ENCODE measurements around the gene B3GNT8.

The B3GNT8 gene

DNA sequence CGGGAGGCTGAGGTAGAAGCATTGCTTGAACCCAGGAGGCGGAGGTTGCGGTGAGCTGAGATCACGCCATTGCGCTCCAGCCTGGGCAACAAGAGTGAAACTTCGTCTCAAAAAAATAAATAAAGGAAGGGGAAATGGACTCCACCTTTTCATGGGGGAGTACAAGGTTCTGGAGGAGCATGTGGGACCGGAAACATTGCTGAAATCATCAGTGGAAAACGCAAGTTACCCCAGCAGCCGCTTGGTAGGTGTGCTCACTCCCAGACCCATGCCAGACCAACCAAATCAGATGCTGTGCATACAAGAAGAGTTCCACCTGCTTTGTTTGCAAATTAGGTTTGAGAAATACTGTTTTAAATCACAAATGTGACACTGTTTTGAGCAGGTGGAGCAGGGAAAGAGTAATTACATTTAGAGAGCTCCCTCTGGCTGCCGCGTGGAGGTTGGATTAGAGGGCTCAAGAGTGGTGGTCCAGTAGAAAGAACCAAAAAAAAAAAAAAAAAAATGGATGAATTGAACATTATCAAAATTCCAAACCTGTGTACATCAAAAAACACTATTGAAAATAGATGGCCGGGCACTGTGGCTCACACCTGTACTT is 20.7 kb upstream of the B3GNT8 start:
- Histone ChIP-seq H3K9me3 (ENCODE audit: control insufficient read depth, insufficient read depth, low read depth, low read length) (no peaks in the 10 kb centered on the region), H3K4me1 (ENCODE audit: control insufficient read depth, insufficient read depth, low read length) (no peaks in the 10 kb centered on the region), H3K27ac (ENCODE audit: low read depth, low read length) (no peak overlapping the region), H3K27me3 (ENCODE audit: control insufficient read depth, insufficient read depth, low read length) (peaks cover 41% of the 10 kb centered on the region), H3K4me3 (ENCODE audit: low read depth, low read length) (no peak overlapping the region), H3K36me3 (ENCODE audit: control insufficient read depth, insufficient read depth, low read length) (no peaks in the 10 kb centered on the region), H3K9ac (ENCODE audit: low read length) (no peak overlapping the region)

GRCh38 chr19:41445575-41445974 is 18.4 kb upstream of the B3GNT8 start:
- peaks cover 39% of the 10 kb centered on the region for H3K27me3 ChIP-seq (ENCODE audit: control insufficient read depth, insufficient read depth, low read length)

DNA sequence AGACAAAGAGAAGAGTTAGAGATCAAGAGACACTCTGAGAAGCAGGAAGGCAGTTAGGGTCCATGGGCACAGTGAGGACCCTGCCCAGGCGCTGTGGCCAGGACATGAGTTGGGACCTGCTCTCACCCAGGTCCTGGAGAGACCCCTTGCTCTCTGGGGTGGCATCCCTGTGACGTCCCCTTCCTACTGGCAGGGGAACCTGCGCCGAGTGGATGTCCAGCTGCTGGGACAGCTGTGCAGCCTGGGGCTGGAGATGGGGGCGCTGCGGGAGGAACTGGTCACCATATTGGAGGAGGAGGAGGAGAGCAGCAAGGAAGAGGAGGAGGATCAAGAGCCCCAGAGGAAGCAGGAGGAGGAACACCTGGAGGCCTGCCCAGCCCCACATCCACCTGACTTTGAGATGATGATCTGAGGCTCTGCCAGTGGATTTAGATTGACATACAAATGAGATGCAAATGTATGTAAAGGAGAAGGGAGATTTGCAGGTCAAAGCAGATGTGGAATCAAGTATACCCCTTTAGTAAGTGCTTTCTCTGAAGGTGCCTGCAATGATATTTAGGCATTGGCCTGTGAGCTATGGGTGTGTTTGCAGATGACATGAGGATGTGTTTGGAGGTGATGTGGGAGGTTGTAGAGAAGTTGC is 16.8 kb upstream of the B3GNT8 start:
- Histone ChIP-seq H3K27ac (ENCODE audit: low read depth, low read length) (no peak overlapping the region), H3K9ac (ENCODE audit: low read length) (no peak overlapping the region), H3K4me1 (ENCODE audit: control insufficient read depth, insufficient read depth, low read length) (no peaks in the 10 kb centered on the region), H3K9me3 (ENCODE audit: control insufficient read depth, insufficient read depth, low read depth, low read length) (no peaks in the 10 kb centered on the region), H3K27me3 (ENCODE audit: control insufficient read depth, insufficient read depth, low read length) (peaks cover 31% of the 10 kb centered on the region), H3K36me3 (ENCODE audit: control insufficient read depth, insufficient read depth, low read length) (no peaks in the 10 kb centered on the region), H3K4me3 (ENCODE audit: low read depth, low read length) (no peak overlapping the region)

More at GRCh38 chr19:41445575-41445974, 18.4 kb upstream of the B3GNT8 start:
- no peak overlapping the region for H3K27ac ChIP-seq (ENCODE audit: low read depth, low read length)
- no peaks in the 10 kb centered on the region for H3K4me1 ChIP-seq (ENCODE audit: control insufficient read depth, insufficient read depth, low read length)
- H3K4me3 ChIP-seq (ENCODE audit: low read depth, low read length), result no peak overlapping the region
- H3K36me3 ChIP-seq (ENCODE audit: control insufficient read depth, insufficient read depth, low read length), result no peaks in the 10 kb centered on the region
- H3K9ac ChIP-seq (ENCODE audit: low read length), result no peak overlapping the region
- no peaks in the 10 kb centered on the region for H3K9me3 ChIP-seq (ENCODE audit: control insufficient read depth, insufficient read depth, low read depth, low read length)

- H3K4me1 ChIP-seq (ENCODE audit: control insufficient read depth, insufficient read depth, low read length), result no peaks in the 10 kb centered on the region
- no peak within 1 kb of the TSS for H3K9ac ChIP-seq (ENCODE audit: low read length)
- no peak within 1 kb of the TSS for H3K27ac ChIP-seq (ENCODE audit: low read depth, low read length)
- H3K27me3 ChIP-seq (ENCODE audit: control insufficient read depth, insufficient read depth, low read length), result peaks cover 22% of the 10 kb centered on the region
- no peaks in the 10 kb centered on the region for H3K9me3 ChIP-seq (ENCODE audit: control insufficient read depth, insufficient read depth, low read depth, low read length)
- no peak within 1 kb of the TSS for H3K4me3 ChIP-seq (ENCODE audit: low read depth, low read length)
- H3K36me3 ChIP-seq (ENCODE audit: control insufficient read depth, insufficient read depth, low read length), result peaks cover 6% of the 10 kb centered on the region; the same call in 1 of the 2 replicates
These were observed 15.5 kb upstream of the B3GNT8 start, which contains the start of gene ERICH4 for GRCh38 chr19:41442473-41443355. Gene ERICH4, plus strand, starts transcription at chr19:41443156. Its CDS starts 14 bp downstream, at chr19:41443170.

DNA sequence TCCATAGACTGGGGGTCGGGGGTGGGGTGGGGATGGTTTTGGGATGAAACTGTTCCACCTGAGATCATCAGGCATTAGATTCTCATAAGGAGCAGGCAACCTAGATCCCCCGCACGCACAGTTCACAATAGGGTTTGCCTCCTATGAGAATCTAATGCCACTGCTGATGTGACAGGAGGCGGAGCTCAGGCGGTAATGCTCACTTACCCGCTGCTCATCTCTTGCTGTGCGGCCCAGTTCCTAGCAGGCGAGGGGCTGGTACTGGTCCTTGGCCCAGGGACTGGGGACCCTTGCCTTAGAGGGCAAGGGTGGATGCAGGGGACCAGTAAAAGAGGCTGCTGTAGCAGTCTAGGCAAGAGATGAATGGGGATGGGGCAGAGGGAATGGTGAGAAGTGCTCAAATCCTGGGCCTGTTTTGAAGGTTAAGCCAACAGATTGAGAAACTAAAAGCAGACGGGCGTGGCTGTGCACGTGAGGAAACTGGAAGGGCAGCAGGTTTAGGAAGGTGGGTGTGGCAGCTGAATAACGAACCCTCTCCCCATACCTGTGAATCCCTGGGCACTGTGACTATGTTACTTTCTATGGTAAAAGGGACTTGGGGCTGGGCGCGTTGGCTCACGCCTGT is 14.3 kb upstream of the B3GNT8 start:
- no peak overlapping the region for H3K27ac ChIP-seq (ENCODE audit: low read depth, low read length)
- no peak overlapping the region for H3K4me3 ChIP-seq (ENCODE audit: low read depth, low read length)
- no peaks in the 10 kb centered on the region for H3K4me1 ChIP-seq (ENCODE audit: control insufficient read depth, insufficient read depth, low read length)
- peaks cover 12% of the 10 kb centered on the region; the same call in 1 of the 2 replicates for H3K27me3 ChIP-seq (ENCODE audit: control insufficient read depth, insufficient read depth, low read length)
- H3K9me3 ChIP-seq (ENCODE audit: control insufficient read depth, insufficient read depth, low read depth, low read length), result no peaks in the 10 kb centered on the region
- H3K36me3 ChIP-seq (ENCODE audit: control insufficient read depth, insufficient read depth, low read length), result peaks cover 9% of the 10 kb centered on the region; the same call in 1 of the 2 replicates
- no peak overlapping the region for H3K9ac ChIP-seq (ENCODE audit: low read length)

DNA sequence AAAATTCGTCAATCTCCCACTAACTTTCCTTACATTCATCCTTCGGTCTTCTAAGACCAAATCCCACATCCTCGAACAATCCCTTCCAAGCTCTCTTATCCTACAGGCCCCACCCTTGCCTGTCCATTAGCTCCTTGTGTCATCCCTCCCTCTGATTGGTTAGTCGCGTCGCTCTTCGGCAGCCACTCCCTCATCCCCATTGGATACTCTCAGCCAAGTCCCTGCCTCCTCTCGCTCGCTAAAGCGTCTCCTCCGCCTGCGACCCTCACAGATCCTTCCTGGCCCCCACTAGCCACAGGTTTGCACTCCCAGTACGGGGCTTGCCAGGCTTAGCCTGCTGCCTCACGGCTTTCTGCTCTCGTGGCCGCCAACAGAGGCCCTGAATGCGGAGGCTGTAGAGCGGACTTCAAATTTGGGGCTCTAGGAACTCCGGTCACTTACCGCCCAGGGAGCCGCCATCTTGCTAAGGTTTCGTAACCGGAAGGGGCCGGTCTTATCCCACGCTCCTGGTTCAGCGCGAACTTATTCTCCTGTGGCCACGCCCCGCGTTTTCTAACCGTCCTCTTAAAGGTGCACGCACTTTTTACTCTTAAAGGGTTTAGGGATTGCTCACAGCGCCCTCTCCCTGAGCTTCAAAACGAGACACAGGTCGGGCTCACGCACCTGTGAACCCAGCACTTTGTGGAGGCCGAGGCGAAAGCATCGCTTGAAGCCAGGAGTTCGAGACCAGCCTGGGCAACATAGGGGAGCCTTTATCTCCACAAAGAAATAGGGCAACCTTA is 12.5 kb upstream of the B3GNT8 start, which contains the start of gene DMAC2:
Gene DMAC2, minus strand, starts transcription at position 472 of the 782 bp plus-strand sequence. Its CDS starts 13 bp downstream, at position 459.
- Histone ChIP-seq H3K36me3 (ENCODE audit: control insufficient read depth, insufficient read depth, low read length) (peaks cover 12% of the 10 kb centered on the region; the same call in 1 of the 2 replicates), H3K27ac (ENCODE audit: low read depth, low read length) (peak within 1 kb of the TSS; percentile 95), H3K27me3 (ENCODE audit: control insufficient read depth, insufficient read depth, low read length) (peaks cover 9% of the 10 kb centered on the region; the same call in 1 of the 2 replicates), H3K9me3 (ENCODE audit: control insufficient read depth, insufficient read depth, low read depth, low read length) (no peaks in the 10 kb centered on the region), H3K4me3 (ENCODE audit: low read depth, low read length) (peak within 1 kb of the TSS; percentile 94), H3K9ac (ENCODE audit: low read length) (peak within 1 kb of the TSS; percentile 90), H3K4me1 (ENCODE audit: control insufficient read depth, insufficient read depth, low read length) (no peaks in the 10 kb centered on the region)

DNA sequence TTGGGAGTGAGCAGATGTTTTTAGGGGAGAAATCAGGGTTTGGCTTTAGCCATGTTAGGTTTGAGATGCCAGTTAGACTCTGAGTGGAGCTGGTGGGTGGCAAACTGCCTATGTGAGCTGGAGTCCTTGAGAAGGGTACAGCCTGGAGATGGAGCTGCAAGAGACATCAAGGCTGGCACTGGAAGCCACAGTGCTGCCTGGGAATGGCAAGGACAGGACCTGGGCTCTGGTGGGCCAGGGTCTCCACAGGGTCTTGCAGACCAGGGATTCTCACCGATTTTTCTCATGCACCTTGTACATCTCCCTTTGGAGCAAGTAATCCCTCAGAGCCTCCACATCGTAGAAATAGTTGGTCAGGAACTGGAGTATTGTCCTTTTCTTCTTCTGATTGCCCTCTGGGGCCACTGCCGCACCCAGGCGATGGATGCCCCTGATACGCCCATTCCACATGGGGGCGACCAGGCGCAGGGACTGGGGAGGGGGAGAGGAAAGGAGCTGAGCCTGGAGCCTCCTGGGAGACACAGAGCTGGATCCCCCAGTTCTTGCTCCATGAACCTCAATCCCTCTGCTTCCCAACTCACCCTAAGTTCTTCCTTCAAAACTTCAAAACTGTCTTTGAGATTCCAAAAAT is 10.9 kb upstream of the B3GNT8 start:
- H3K27ac ChIP-seq (ENCODE audit: low read depth, low read length), result no peak overlapping the region
- no peak overlapping the region for H3K9ac ChIP-seq (ENCODE audit: low read length)
- H3K4me3 ChIP-seq (ENCODE audit: low read depth, low read length), result no peak overlapping the region
- no peaks in the 10 kb centered on the region for H3K4me1 ChIP-seq (ENCODE audit: control insufficient read depth, insufficient read depth, low read length)
- no peaks in the 10 kb centered on the region; the same call in 1 of the 2 replicates for H3K27me3 ChIP-seq (ENCODE audit: control insufficient read depth, insufficient read depth, low read length)
- peaks cover 19% of the 10 kb centered on the region for H3K36me3 ChIP-seq (ENCODE audit: control insufficient read depth, insufficient read depth, low read length)
- H3K9me3 ChIP-seq (ENCODE audit: control insufficient read depth, insufficient read depth, low read depth, low read length), result no peaks in the 10 kb centered on the region

DNA sequence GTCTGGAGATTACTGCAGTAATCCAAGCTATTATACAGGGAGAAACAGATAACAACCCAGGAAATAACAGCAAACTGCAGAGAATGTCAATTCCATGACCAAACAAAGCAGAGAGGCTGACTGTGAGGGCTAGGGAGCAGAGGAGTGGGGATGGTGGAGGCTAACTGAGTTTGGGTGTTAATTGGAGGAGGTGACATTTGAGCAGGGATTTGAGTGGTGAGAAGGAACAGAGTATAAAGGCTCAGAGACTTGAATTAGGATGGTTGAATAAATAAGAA is 9.4 kb upstream of the B3GNT8 start:
- Histone ChIP-seq H3K4me1 (ENCODE audit: control insufficient read depth, insufficient read depth, low read length) (no peaks in the 10 kb centered on the region), H3K27me3 (ENCODE audit: control insufficient read depth, insufficient read depth, low read length) (no peaks in the 10 kb centered on the region), H3K9ac (ENCODE audit: low read length) (no peak overlapping the region), H3K27ac (ENCODE audit: low read depth, low read length) (no peak overlapping the region), H3K36me3 (ENCODE audit: control insufficient read depth, insufficient read depth, low read length) (peaks cover 33% of the 10 kb centered on the region), H3K9me3 (ENCODE audit: control insufficient read depth, insufficient read depth, low read depth, low read length) (no peaks in the 10 kb centered on the region), H3K4me3 (ENCODE audit: low read depth, low read length) (no peak overlapping the region)

DNA sequence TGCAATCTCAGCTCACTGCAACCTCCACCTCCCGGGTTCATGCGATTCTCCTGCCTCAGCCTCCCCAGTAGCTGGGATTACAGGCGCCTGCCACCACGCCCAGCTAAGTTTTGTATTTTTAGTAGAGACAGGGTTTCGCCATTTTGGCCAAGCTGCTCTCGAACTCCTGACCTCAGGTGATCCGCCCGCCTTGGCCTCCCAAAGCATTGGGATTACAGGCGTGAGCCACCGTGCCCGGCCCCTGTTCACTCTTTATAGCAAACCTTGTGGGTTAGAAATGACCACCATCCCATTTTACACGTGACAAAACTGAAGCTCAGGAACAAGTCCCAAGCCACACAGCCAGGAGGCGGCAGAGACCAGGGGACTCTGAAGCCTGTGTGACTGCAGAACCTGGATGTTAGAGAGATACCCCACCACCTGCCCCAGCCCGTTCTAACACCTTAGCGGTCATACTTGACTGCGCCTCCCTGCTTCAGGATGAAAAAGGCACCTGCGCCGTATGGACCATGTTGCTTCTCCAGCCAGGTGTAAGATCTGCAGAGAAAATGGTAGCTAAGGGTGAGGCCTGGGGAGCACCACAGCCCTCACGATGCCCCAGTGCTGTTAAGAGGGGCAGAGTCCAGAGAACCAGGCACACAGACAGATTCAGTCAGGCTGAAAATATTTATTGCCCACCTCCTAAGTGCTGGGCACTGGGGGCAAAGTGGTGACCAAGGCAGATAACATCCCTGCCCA is 8.9 kb upstream of the B3GNT8 start:
- Histone ChIP-seq H3K36me3 (ENCODE audit: control insufficient read depth, insufficient read depth, low read length) (peaks cover 38% of the 10 kb centered on the region), H3K9me3 (ENCODE audit: control insufficient read depth, insufficient read depth, low read depth, low read length) (no peaks in the 10 kb centered on the region), H3K9ac (ENCODE audit: low read length) (no peak overlapping the region), H3K27me3 (ENCODE audit: control insufficient read depth, insufficient read depth, low read length) (no peaks in the 10 kb centered on the region), H3K4me3 (ENCODE audit: low read depth, low read length) (no peak overlapping the region), H3K27ac (ENCODE audit: low read depth, low read length) (no peak overlapping the region), H3K4me1 (ENCODE audit: control insufficient read depth, insufficient read depth, low read length) (no peaks in the 10 kb centered on the region)

Measured in HUES6 (cell line).